Right lobe of liver (tissue), 6 donors: Measurements from ENCODE around the gene MYO1D. TPM values are rescaled to one million over a fixed set of nuclear protein-coding genes. Genes with fewer than 3 reads are reported as not detected.

Experiments
- ATAC-seq, 4 donors: fragments of 200-7000 bp; cut with Tn5 transposase; one replicate each; pipeline ENCODE4 v1.9.1; 2020; ENCODE audit warnings: mild to moderate bottlenecking in 4 of 4, moderate library complexity in 4 of 4
- DNase-seq, 3 donors: peaks; one replicate each; pipeline ENCODE4 v3.0.0-alpha.2; 2020
- H3K27ac ChIP-seq, 3 donors: fragments of 200-600 bp; one replicate each; pipeline ENCODE4 v1.8.0; 2022
- H3K27me3 ChIP-seq, 2 donors: fragments of 200-600 bp; one replicate each; pipeline ENCODE4 v1.8.0; 2022
- H3K36me3 ChIP-seq, 4 donors: fragments of 200-600 bp; sonication (generic) in 1 of 4; one replicate each; pipeline versions ENCODE4 v1.5.1 to v1.8.0; 2017 to 2022; ENCODE audit warnings: control low read depth in 1 of 4
- H3K4me1 ChIP-seq, 4 donors: fragments of 200-600 bp; sonication (generic) in 1 of 4; one replicate each; pipeline versions ENCODE4 v1.5.1 to v1.8.0; 2017 to 2022; ENCODE audit warnings: control low read depth in 1 of 4
- H3K4me3 ChIP-seq, 3 donors: fragments of 200-600 bp; one replicate each; pipeline ENCODE4 v1.8.0; 2022
- H3K9me3 ChIP-seq, 4 donors: fragments of 200-600 bp; sonication (generic) in 1 of 4; one replicate each; pipeline versions ENCODE4 v1.5.1 to v1.8.0; 2017 to 2022; ENCODE audit warnings: control low read depth in 1 of 4
- POLR2A ChIP-seq: fragments of 450-650 bp; IDR thresholded peaks from one replicate; pipeline ENCODE4 v1.6.1; 2017; ENCODE audit warnings: antibody characterized with exemption, mild to moderate bottlenecking
- WGBS: methylation state at CpG from one replicate; pipeline ENCODE4 v1.1.6; 2018; ENCODE audit warnings: low coverage, low lambda C conversion rate; ENCODE audit not compliant: insufficient coverage; ENCODE audit errors: missing lambda C conversion rate; 5-methylcytosine and 5-hydroxymethylcytosine counted together
- intact Hi-C, 2 donors: fragments of 100-400 bp; cut with DNase I; formaldehyde crosslinking; loops; one replicate each; pipeline versions ENCODE4 v1.11.2 to v1.14.1; 2022
- total RNA-seq, 6 experiments: library from RNA; depleted of rRNA in 2 of 6; stranded (reverse); fragments of >200 nt in 2 of 6; fragmentation: NEBNext Ultra II Directional in 3 of 6; extraction: Animal tissue kit (Norgen Biotek cat#: 25700) in 3 of 6; gene quantifications; one replicate each; pipeline versions ENCODE4 v1.1.0 to v1.2.4, GENCODE V29; 2016 to 2023
- TF ChIP-seq, protein P1 (sequence below), 4 donors: fragments of 200-600 bp in 3 of 4; fragments of 450-650 bp in 1 of 4; IDR thresholded peaks; one replicate each; pipeline versions ENCODE4 v1.5.1 to v1.8.0; 2016 to 2022; ENCODE audit warnings: antibody characterized with exemption in 4 of 4, mild to moderate bottlenecking in 2 of 4
- donor health status: DM: no; HTN: yes; CAD: no.
- donor health status: DM: no; HTN: no; CAD: no.
- donor health status: DM: no; HTN: no; CAD: no.
- donor health status: DM: no; HTN: yes; CAD: no.
- donor health status: DM: no; HTN: yes; CAD: no.

MYO1D gene
- total RNA-seq, 6 experiments from 2014 or later = 17.6 to 25.7 (median 21.0) TPM

DNA sequence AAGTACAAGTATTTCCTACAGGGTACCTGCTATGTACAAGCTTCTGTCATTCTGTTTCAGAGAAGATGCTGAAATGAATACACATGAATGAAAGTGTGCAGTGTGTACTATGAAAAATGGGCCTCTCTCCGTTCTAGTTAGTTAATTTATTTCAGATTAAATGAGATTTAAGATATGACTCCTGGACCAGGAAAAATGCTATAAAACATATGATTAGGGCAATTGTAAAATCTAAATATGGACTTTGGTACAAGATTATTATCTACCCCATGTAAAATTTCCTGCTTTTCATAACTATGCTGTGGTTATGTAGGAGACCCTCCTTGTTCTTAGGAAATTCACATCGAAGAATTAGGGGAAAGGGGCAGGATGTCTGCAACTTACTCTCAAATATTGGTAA lies 28.9 kb downstream of the MYO1D start:
- 42% methylated on average over 2 of the region's 2 CpGs for WGBS
- intact Hi-C loops = no loop called here
- H3K4me1 ChIP-seq = no peaks in the 10 kb centered on the region
- no peaks in the 10 kb centered on the region for H3K9me3 ChIP-seq
- no peak for ATAC-seq
- H3K36me3 ChIP-seq = no peaks in the 10 kb centered on the region
- H3K27me3 ChIP-seq = no peaks in the 10 kb centered on the region
- TF ChIP-seq, protein P1, sequence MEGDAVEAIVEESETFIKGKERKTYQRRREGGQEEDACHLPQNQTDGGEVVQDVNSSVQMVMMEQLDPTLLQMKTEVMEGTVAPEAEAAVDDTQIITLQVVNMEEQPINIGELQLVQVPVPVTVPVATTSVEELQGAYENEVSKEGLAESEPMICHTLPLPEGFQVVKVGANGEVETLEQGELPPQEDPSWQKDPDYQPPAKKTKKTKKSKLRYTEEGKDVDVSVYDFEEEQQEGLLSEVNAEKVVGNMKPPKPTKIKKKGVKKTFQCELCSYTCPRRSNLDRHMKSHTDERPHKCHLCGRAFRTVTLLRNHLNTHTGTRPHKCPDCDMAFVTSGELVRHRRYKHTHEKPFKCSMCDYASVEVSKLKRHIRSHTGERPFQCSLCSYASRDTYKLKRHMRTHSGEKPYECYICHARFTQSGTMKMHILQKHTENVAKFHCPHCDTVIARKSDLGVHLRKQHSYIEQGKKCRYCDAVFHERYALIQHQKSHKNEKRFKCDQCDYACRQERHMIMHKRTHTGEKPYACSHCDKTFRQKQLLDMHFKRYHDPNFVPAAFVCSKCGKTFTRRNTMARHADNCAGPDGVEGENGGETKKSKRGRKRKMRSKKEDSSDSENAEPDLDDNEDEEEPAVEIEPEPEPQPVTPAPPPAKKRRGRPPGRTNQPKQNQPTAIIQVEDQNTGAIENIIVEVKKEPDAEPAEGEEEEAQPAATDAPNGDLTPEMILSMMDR (IDR thresholded peaks at IDR 0.05) = no peak
- no peak for TF ChIP-seq POLR2A
- DNase-seq = no peak
- H3K27ac ChIP-seq = no peak overlapping the region
- no peak overlapping the region for H3K4me3 ChIP-seq

DNA sequence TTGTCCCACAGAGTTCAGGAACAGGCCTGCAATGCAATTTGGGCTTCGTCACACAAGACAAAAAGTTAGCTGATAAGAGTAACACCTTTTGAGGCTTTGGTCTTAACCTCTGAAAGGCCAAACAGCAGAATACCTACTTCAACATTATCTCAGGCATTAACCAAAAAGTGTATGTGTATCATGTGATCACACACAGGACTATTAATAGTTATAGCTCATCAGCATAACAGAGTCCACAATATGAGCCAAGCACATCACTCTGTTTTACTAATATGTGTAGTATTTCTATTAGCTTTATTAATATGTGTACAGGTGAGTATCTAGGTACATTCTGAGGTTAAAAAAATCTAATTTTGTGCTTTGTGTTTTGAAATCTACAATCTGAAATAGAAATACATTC lies 30.8 kb downstream of the MYO1D start:
- no peaks in the 10 kb centered on the region for H3K36me3 ChIP-seq
- no peaks in the 10 kb centered on the region for H3K4me1 ChIP-seq
- ATAC-seq (no peak), DNase-seq (no peak)
- intact Hi-C loops = no loop called here
- H3K4me3 ChIP-seq = no peak overlapping the region
- no peak overlapping the region for H3K27ac ChIP-seq
- H3K9me3 ChIP-seq = no peaks in the 10 kb centered on the region
- H3K27me3 ChIP-seq = no peaks in the 10 kb centered on the region
- 78% methylated on average over 1 of the region's 1 CpG for WGBS
- TF ChIP-seq, protein P1 (IDR thresholded peaks at IDR 0.05) = no peak
- TF ChIP-seq POLR2A = no peak

DNA sequence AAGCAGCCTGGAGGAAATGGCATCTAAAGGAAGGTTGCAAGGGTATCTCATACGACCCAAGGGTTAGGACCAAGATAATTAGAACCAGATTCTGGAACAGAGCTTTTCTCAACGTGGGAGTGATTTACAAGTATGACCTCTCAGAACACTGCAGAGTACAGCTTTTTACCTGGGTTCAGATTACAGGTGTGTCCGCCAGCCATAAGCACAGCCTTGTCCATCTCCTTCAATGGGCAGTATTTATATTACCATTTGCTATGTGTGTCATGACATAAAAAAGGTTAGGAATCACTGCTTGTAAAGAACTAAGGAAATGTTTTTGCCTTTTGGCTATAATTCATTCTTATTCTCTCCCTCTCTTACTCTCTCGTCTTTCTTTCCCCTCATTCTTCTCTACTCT lies 36.7 kb downstream of the MYO1D start:
- Histone ChIP-seq H3K9me3 (no peaks in the 10 kb centered on the region), H3K36me3 (no peaks in the 10 kb centered on the region), H3K4me1 (no peaks in the 10 kb centered on the region), H3K4me3 (no peak overlapping the region), H3K27me3 (no peaks in the 10 kb centered on the region), H3K27ac (no peak overlapping the region)
- intact Hi-C loops = no loop called here
- no peak for DNase-seq
- WGBS = 71% methylated on average over 4 of the region's 4 CpGs
- ATAC-seq = no peak
- TF ChIP-seq, protein P1 (IDR thresholded peaks at IDR 0.05) = no peak
- TF ChIP-seq POLR2A = no peak

DNA sequence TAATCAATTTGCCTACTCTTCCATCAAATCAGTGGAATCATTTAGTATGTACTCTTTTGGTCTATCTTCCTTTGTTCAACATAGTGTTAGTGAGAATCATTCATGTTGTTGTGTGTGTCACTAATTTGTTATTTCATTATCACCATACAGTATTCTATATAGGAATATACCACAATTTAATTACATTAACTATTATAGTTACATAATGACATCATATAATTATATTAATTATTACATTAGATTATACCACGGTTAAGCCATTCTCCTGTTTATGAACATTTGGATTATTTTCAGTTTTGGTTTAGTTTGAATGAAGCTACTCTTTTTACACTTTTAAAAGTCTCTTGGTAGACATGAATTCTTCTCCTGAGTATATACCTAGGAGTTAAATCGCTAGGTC lies 40.4 kb downstream of the MYO1D start:
- intact Hi-C loops = no loop called here
- no peak for DNase-seq
- H3K36me3 ChIP-seq = no peaks in the 10 kb centered on the region
- H3K4me3 ChIP-seq = no peak overlapping the region
- no peak overlapping the region for H3K27ac ChIP-seq
- 83% methylated on average over 2 of the region's 2 CpGs for WGBS
- ATAC-seq = no peak
- H3K27me3 ChIP-seq = no peaks in the 10 kb centered on the region
- no peaks in the 10 kb centered on the region for H3K9me3 ChIP-seq
- TF ChIP-seq POLR2A = no peak
- TF ChIP-seq, protein P1 (IDR thresholded peaks at IDR 0.05) = no peak
- H3K4me1 ChIP-seq = no peaks in the 10 kb centered on the region

DNA sequence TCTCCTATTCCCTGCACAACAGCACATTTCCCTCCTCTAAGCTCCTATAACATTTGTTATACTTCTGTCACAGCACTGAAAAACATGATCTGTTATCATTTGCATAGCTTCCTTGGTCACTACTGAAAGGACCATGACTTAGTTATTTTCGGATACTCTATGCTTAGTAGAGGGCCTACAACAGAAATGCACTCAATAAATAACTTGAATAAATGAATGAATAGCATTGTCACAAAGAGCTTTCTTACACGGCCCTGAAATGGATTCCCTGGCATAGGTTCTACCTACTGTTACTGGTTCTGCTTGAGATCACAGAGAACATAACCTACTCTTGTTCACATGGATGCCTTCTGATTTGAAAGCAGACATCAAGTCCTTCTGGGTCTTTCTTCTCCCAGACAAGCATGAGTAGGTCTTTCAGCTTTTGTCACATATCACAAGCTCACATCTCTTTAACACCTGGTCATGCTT lies 41.6 kb downstream of the MYO1D start:
- ATAC-seq (no peak), DNase-seq (no peak)
- H3K4me1 ChIP-seq = no peaks in the 10 kb centered on the region
- no peaks in the 10 kb centered on the region for H3K9me3 ChIP-seq
- no peaks in the 10 kb centered on the region for H3K27me3 ChIP-seq
- H3K36me3 ChIP-seq = no peaks in the 10 kb centered on the region
- WGBS = 77% methylated on average over 2 of the region's 2 CpGs
- no peak overlapping the region for H3K27ac ChIP-seq
- intact Hi-C loops = no loop called here
- H3K4me3 ChIP-seq = no peak overlapping the region
- TF ChIP-seq, protein P1 (IDR thresholded peaks at IDR 0.05) = no peak
- TF ChIP-seq POLR2A = no peak
